ENCODE measurements around the gene CHN1. TPM values are rescaled to one million over a fixed set of nuclear protein-coding genes. Genes with fewer than 3 reads are reported as not detected.

The CHN1 gene
- total RNA-seq, 4 donors from 2014 or later, result 5.8 to 24.7 (median 9.3) TPM

GRCh38 chr2:174840436-174840835 lies 164.7 kb downstream of the CHN1 start:
- TF ChIP-seq CTCF (IDR thresholded peaks at IDR 0.05; ENCODE audit: low read depth), result no peak

- no peak for TF ChIP-seq CTCF (IDR thresholded peaks at IDR 0.05; ENCODE audit: low read depth)
Measured at GRCh38 chr2:174839662-174840061, 165.5 kb downstream of the CHN1 start.

GRCh38 chr2:174836995-174837390 lies 168.2 kb downstream of the CHN1 start:
- TF ChIP-seq CTCF (IDR thresholded peaks at IDR 0.05; ENCODE audit: low read depth), result no peak

GRCh38 chr2:174836377-174836994 lies 168.7 kb downstream of the CHN1 start:
- TF ChIP-seq CTCF (IDR thresholded peaks at IDR 0.05; ENCODE audit: low read depth), result no peak

- TF ChIP-seq CTCF (IDR thresholded peaks at IDR 0.05; ENCODE audit: low read depth), result no peak
Measured at GRCh38 chr2:174835797-174836255, 169.4 kb downstream of the CHN1 start.

GRCh38 chr2:174833737-174834136 lies 171.4 kb downstream of the CHN1 start:
- TF ChIP-seq CTCF (IDR thresholded peaks at IDR 0.05; ENCODE audit: low read depth), result no peak

- no peak for TF ChIP-seq CTCF (IDR thresholded peaks at IDR 0.05; ENCODE audit: low read depth)
Measured at GRCh38 chr2:174830561-174830960, 174.6 kb downstream of the CHN1 start.

Measured in subcutaneous adipose tissue (tissue), 4 donors.